Loucy (cell line): Measurements from ENCODE around the gene RS1.

Experiments
- H2AFZ ChIP-seq: fragments of 200-600 bp; sonication (generic); 2 replicates; pipeline ENCODE4 v1.6.0; 2016; ENCODE audit warnings: antibody characterized with exemption, mild to moderate bottlenecking, low read length, moderate library complexity
- H3F3A ChIP-seq: fragments of 200-600 bp; 2 replicates; pipeline ENCODE4 v1.6.0; 2016; ENCODE audit warnings: antibody characterized with exemption, low read depth, mild to moderate bottlenecking
- H3K27me3 ChIP-seq: fragments of 200-600 bp; sonication (generic); 2 replicates; pipeline ENCODE4 v1.6.1; 2014; ENCODE audit warnings: low read length, mild to moderate bottlenecking; ENCODE audit not compliant: insufficient read depth, poor library complexity, severe bottlenecking
- H3K36me3 ChIP-seq: fragments of 200-600 bp; sonication (generic); 2 replicates; pipeline ENCODE4 v1.6.1; 2016; ENCODE audit warnings: low read length; ENCODE audit not compliant: insufficient read depth
- H3K4me1 ChIP-seq: fragments of 200-600 bp; sonication (generic); 2 replicates; pipeline ENCODE4 v1.5.1; 2014; ENCODE audit warnings: low read length, mild to moderate bottlenecking; ENCODE audit not compliant: insufficient read depth, poor library complexity, severe bottlenecking
- H3K4me2 ChIP-seq: fragments of 200-600 bp; sonication (generic); 2 replicates; pipeline ENCODE4 v1.6.0; 2014; ENCODE audit warnings: antibody characterized with exemption, low read length, low read depth, mild to moderate bottlenecking; ENCODE audit not compliant: poor library complexity, severe bottlenecking
- H3K4me3 ChIP-seq: fragments of 200-600 bp; sonication (generic); 2 replicates; pipeline ENCODE4 v1.5.1; 2014; ENCODE audit warnings: low read length, mild to moderate bottlenecking, mixed read lengths; ENCODE audit not compliant: poor library complexity, severe bottlenecking
- H3K79me2 ChIP-seq: fragments of 200-600 bp; sonication (generic); 2 replicates; pipeline ENCODE4 v1.6.1; 2014; ENCODE audit warnings: low read length; ENCODE audit not compliant: insufficient read depth
- H3K9ac ChIP-seq: fragments of 200-600 bp; sonication (generic); 2 replicates; pipeline ENCODE4 v1.6.0; 2014; ENCODE audit warnings: mild to moderate bottlenecking, low read depth, low read length, moderate library complexity; ENCODE audit not compliant: poor library complexity, severe bottlenecking
- H3K9me2 ChIP-seq: fragments of 200-600 bp; sonication (generic); replicated peaks from 2 replicates; pipeline ENCODE4 v1.6.1; 2016; ENCODE audit warnings: low read depth, low read length, mixed read lengths
- H3K9me3 ChIP-seq: fragments of 200-600 bp; sonication (generic); 2 replicates; pipeline ENCODE4 v1.6.1; 2014; ENCODE audit warnings: mild to moderate bottlenecking, antibody characterized with exemption, low read length, low read depth; ENCODE audit not compliant: insufficient read depth
- H4K20me1 ChIP-seq: fragments of 200-600 bp; sonication (generic); 2 replicates; pipeline ENCODE4 v1.6.0; 2014; ENCODE audit warnings: antibody characterized with exemption, low read length, mild to moderate bottlenecking; ENCODE audit not compliant: insufficient read depth, poor library complexity, severe bottlenecking
- EZH2phosphoT487 ChIP-seq: fragments of 200-600 bp; IDR thresholded peaks from 2 replicates; pipeline ENCODE4 v1.6.1; 2018; ENCODE audit warnings: antibody characterized with exemption, mild to moderate bottlenecking, moderate library complexity, borderline replicate concordance
- TF ChIP-seq, protein P1 (sequence below): fragments of 200-600 bp; sonication (generic); conservative IDR thresholded peaks from 2 replicates; pipeline ENCODE4 v1.5.1; 2014; ENCODE audit warnings: mild to moderate bottlenecking, antibody characterized with exemption, low read length

The RS1 gene

DNA sequence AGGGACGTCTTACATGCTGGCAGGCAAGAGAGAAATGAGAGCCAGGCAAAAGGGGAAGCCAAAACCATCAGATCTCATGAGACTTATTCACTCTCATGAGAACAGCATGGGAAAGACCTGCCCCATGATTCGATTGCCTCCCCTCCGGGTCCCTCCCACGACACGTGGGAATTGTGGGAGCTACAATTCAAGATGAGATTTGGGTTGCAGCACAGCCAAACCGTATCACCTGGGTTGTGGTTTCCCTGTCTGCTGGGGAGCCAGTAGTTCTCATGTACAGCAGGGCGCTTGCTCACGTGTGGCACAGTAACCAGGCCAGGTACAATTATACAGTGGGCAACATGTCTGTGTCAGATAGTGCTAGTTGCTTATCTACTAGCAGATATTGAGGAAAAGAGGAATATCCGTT, 11.1 kb upstream of the RS1 start:
- H3K4me3 ChIP-seq, result no peak overlapping the region
- H3K4me2 ChIP-seq, result no peak overlapping the region
- no peaks in the 10 kb centered on the region for H3F3A ChIP-seq
- no peak overlapping the region for H3K9ac ChIP-seq
- no peaks in the 10 kb centered on the region for H3K36me3 ChIP-seq
- no peaks in the 10 kb centered on the region for H3K9me2 ChIP-seq
- no peaks in the 10 kb centered on the region for H4K20me1 ChIP-seq
- H3K79me2 ChIP-seq, result no peaks in the 10 kb centered on the region
- TF ChIP-seq EZH2phosphoT487, result no peak
- TF ChIP-seq, protein P1, sequence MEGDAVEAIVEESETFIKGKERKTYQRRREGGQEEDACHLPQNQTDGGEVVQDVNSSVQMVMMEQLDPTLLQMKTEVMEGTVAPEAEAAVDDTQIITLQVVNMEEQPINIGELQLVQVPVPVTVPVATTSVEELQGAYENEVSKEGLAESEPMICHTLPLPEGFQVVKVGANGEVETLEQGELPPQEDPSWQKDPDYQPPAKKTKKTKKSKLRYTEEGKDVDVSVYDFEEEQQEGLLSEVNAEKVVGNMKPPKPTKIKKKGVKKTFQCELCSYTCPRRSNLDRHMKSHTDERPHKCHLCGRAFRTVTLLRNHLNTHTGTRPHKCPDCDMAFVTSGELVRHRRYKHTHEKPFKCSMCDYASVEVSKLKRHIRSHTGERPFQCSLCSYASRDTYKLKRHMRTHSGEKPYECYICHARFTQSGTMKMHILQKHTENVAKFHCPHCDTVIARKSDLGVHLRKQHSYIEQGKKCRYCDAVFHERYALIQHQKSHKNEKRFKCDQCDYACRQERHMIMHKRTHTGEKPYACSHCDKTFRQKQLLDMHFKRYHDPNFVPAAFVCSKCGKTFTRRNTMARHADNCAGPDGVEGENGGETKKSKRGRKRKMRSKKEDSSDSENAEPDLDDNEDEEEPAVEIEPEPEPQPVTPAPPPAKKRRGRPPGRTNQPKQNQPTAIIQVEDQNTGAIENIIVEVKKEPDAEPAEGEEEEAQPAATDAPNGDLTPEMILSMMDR, result no peak
- H3K4me1 ChIP-seq, result no peaks in the 10 kb centered on the region
- no peaks in the 10 kb centered on the region for H3K9me3 ChIP-seq
- no peak overlapping the region for H2AFZ ChIP-seq
- no peaks in the 10 kb centered on the region for H3K27me3 ChIP-seq

DNA sequence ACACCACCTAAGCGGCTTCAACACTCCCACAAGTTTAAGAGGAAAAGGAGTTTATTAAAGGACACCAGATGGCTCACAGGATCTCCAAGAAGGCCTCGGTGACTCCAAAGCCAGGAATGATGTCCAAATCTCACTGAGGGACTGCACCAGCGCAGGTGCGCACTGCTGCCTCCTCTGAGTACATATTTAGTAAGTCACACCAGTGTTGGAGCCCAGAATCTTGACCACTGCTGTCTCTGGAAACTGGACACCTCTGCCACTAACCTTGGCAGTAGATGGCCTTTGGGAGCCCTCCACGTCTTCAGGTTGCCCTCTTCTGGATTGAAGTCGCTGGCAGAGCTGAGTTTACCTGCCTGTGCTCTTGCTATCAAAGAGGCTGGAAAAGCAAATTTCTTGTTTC, 10.1 kb upstream of the RS1 start:
- no peak overlapping the region for H3K9ac ChIP-seq
- H3K4me2 ChIP-seq, result no peak overlapping the region
- H3K9me3 ChIP-seq, result no peaks in the 10 kb centered on the region
- no peaks in the 10 kb centered on the region for H3K27me3 ChIP-seq
- no peaks in the 10 kb centered on the region for H3F3A ChIP-seq
- H3K4me3 ChIP-seq, result no peak overlapping the region
- no peaks in the 10 kb centered on the region for H4K20me1 ChIP-seq
- no peaks in the 10 kb centered on the region for H3K4me1 ChIP-seq
- H3K79me2 ChIP-seq, result no peaks in the 10 kb centered on the region
- H3K9me2 ChIP-seq, result no peaks in the 10 kb centered on the region
- TF ChIP-seq, protein P1, result no peak
- TF ChIP-seq EZH2phosphoT487, result no peak
- no peak overlapping the region for H2AFZ ChIP-seq
- H3K36me3 ChIP-seq, result no peaks in the 10 kb centered on the region

DNA sequence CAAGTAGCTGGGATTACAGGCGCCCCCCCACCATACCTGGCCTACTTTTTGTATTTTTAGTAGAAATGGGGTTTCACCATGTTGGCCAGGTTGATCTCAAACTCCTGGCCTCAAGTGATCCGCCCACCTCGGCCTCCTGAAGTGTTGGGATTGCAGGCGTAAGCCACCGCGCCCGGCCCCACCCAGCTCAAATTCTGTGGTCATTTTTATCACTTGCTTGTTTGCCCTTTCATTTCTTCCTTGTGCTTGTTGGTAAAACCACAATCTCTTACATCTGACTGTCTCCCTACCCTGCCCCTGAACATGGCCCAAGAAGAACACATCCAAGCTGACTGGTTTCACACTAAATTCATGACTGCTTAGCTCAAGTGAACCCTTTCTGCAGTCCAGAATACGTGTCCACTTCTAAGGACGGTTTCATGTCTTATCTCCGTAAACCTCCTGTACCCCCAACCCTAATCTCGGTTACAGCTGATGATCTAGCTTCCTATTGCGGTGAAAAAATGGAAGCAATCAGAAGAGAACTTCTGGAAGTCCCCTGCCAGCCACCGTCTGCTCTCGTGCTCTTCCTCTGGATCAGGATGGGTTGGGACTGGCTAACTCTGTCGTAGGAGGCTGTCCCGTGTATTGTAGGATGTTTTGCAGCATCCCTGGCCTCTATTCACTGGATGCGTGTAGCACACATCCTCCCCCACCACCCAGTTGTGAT, 5.4 kb upstream of the RS1 start:
- Histone ChIP-seq H3F3A (no peaks in the 10 kb centered on the region), H3K9me2 (no peaks in the 10 kb centered on the region), H3K4me2 (no peak overlapping the region), H4K20me1 (no peaks in the 10 kb centered on the region), H3K27me3 (no peaks in the 10 kb centered on the region), H3K36me3 (no peaks in the 10 kb centered on the region), H3K79me2 (no peaks in the 10 kb centered on the region), H3K9me3 (no peaks in the 10 kb centered on the region), H3K9ac (no peak overlapping the region), H2AFZ (no peak overlapping the region), H3K4me3 (no peak overlapping the region), H3K4me1 (no peaks in the 10 kb centered on the region)
- no peak for TF ChIP-seq EZH2phosphoT487
- TF ChIP-seq, protein P1, result no peak
